ENCODE data around the gene GABRR3. TPM values are rescaled to one million over a fixed set of nuclear protein-coding genes. Genes with fewer than 3 reads are reported as not detected.

The GABRR3 gene
- total RNA-seq, 1 experiment from 2014 or later = not detected

DNA sequence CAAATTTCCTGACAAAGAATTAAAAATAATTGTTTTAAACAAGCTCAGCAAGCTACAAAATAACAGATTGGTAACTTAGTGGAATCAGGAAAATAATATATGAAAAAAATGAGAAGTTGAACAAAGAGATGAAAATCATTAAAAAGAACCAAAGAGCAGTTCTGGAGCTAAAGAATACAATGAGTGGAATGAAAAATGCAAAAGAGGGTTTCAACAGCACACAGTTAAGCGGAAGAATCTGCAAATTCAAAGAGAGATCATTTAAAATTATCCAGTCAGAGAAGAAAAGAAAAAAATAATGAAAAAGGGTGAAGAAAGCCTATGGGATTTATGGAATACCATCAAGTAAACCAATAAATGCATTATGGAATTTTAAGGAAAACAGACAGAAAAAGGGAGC, 6.2 kb upstream of the GABRR3 start:
- ChIA-PET POLR2A (no interaction called here), CTCF (no interaction called here)
- no TSS peak for BruUV-seq (replicated peaks)
- Histone ChIP-seq H3K4me3 (ENCODE audit: low read depth, low read length) (no peak overlapping the region), H3K36me3 (ENCODE audit: control insufficient read depth, insufficient read depth, low read length) (no peaks in the 10 kb centered on the region), H3K27me3 (replicated peaks; ENCODE audit: control insufficient read depth, insufficient read depth, low read length) (no peaks in the 10 kb centered on the region), H3K9me3 (peaks cover 6% of the 10 kb centered on the region; the same call in 1 of the 2 replicates), H3K4me1 (no peaks in the 10 kb centered on the region)
- TF ChIP-seq, protein P1, sequence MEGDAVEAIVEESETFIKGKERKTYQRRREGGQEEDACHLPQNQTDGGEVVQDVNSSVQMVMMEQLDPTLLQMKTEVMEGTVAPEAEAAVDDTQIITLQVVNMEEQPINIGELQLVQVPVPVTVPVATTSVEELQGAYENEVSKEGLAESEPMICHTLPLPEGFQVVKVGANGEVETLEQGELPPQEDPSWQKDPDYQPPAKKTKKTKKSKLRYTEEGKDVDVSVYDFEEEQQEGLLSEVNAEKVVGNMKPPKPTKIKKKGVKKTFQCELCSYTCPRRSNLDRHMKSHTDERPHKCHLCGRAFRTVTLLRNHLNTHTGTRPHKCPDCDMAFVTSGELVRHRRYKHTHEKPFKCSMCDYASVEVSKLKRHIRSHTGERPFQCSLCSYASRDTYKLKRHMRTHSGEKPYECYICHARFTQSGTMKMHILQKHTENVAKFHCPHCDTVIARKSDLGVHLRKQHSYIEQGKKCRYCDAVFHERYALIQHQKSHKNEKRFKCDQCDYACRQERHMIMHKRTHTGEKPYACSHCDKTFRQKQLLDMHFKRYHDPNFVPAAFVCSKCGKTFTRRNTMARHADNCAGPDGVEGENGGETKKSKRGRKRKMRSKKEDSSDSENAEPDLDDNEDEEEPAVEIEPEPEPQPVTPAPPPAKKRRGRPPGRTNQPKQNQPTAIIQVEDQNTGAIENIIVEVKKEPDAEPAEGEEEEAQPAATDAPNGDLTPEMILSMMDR (IDR thresholded peaks at IDR 0.05; ENCODE audit: insufficient read depth in 1 of 2, low read depth in 1 of 2, low read length in 1 of 2, severe bottlenecking in 1 of 2, unreplicated experiment in 1 of 2) = no peak
- H3K36me3 Mint-ChIP-seq (ENCODE audit: insufficient read depth, unreplicated experiment) = no peaks in the 10 kb centered on the region
- H3K9me3 Mint-ChIP-seq (ENCODE audit: unreplicated experiment) = peaks cover 18% of the 10 kb centered on the region
- DNase-seq = no peak
- no peaks in the 10 kb centered on the region for H3K4me1 Mint-ChIP-seq (ENCODE audit: low read depth, unreplicated experiment)
- intact Hi-C loops (cut with micrococcal nuclease; ENCODE audit: unreplicated experiment) = no loop called here
- no peak overlapping the region for H3K27ac Mint-ChIP-seq (ENCODE audit: unreplicated experiment)
- H3K27me3 Mint-ChIP-seq (ENCODE audit: insufficient read depth, unreplicated experiment) = peaks cover 3% of the 10 kb centered on the region
- no peak overlapping the region for H3K4me3 Mint-ChIP-seq (ENCODE audit: unreplicated experiment)

DNA sequence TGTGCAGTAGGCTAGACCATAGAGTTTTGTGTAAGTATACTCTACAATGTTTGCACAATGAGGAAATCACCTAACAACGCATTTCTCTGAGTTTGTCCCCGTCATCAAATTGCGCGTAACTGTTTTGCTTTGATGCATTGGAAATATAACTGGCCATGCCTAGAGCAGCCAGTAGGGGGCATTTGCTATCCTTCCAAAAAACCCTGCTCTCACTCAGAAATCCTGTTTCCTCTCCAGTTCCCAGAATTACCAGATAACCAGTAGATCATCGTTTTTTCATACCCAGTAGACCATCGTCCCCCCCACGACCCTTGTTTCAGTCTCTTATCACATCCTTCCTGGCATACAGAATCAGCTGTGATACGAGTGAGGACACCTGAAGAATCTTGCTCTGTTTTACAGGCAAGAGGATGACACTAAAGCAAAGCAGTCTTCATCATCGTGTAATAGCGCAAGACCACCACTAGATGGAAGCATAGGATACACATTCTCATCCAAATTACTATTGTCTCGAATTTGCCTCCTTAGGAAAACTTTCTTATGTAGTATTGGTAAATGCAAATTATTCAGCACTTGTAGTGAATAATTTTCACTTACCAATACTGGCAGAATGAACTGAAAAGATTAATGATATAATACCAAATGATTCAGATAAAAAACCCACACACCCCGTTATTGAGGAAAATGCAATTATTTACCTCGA, 4.4 kb upstream of the GABRR3 start:
- peaks cover 3% of the 10 kb centered on the region for H3K27me3 Mint-ChIP-seq (ENCODE audit: insufficient read depth, unreplicated experiment)
- no peaks in the 10 kb centered on the region for H3K4me1 Mint-ChIP-seq (ENCODE audit: low read depth, unreplicated experiment)
- H3K4me3 Mint-ChIP-seq (ENCODE audit: unreplicated experiment) = peak overlapping the region; percentile 72
- no peaks in the 10 kb centered on the region for H3K36me3 ChIP-seq (ENCODE audit: control insufficient read depth, insufficient read depth, low read length)
- H3K9me3 ChIP-seq = peaks cover 6% of the 10 kb centered on the region; the same call in 1 of the 2 replicates
- H3K36me3 Mint-ChIP-seq (ENCODE audit: insufficient read depth, unreplicated experiment) = no peaks in the 10 kb centered on the region
- no peaks in the 10 kb centered on the region for H3K27me3 ChIP-seq (replicated peaks; ENCODE audit: control insufficient read depth, insufficient read depth, low read length)
- peak; percentile 53 to 70 for DNase-seq
- ChIA-PET CTCF (interaction anchor here (1.0 to 1.7 kb wide), 2 partner anchors 17 to 289 kb away, joined by 3 to 5 read pairs; no protein-coding TSS in a partner anchor), POLR2A (no interaction called here)
- no peak overlapping the region for H3K27ac Mint-ChIP-seq (ENCODE audit: unreplicated experiment)
- H3K4me3 ChIP-seq (ENCODE audit: low read depth, low read length) = 0 out of 2 replicates have a peak overlapping the region, but pooled peaks have one; percentile 20
- TF ChIP-seq, protein P1 (IDR thresholded peaks at IDR 0.05; ENCODE audit: insufficient read depth in 1 of 2, low read depth in 1 of 2, low read length in 1 of 2, severe bottlenecking in 1 of 2, unreplicated experiment in 1 of 2) = peak; percentile 77 to 92
- intact Hi-C loops (cut with micrococcal nuclease; ENCODE audit: unreplicated experiment) = loop anchor here (1.0 to 10.0 kb wide), 5 partner anchors 146 to 775 kb away; no protein-coding TSS in a partner anchor
- H3K9me3 Mint-ChIP-seq (ENCODE audit: unreplicated experiment) = peaks cover 18% of the 10 kb centered on the region
- no peaks in the 10 kb centered on the region for H3K4me1 ChIP-seq
- no TSS peak for BruUV-seq (replicated peaks)

DNA sequence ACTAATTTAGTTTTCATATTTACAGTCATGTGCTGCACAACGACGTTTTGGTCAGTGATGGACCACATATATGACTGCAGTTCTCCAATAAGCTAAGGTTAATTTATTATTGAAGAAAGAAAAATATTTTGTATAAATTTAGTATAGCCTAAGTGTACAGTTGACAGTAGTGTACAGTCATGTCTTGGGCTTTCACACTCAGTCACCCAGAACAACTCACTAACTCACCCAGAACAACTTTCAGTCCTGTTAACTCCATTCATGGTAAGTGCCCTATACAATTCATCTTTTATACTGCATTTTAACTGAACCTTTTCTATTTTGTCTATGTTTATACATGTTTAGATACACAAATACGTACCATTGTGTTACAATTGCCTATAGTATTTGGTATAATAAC, 3.8 kb upstream of the GABRR3 start:
- intact Hi-C loops (cut with micrococcal nuclease; ENCODE audit: unreplicated experiment) = loop anchor here (1.0 to 10.0 kb wide), 5 partner anchors 146 to 776 kb away; no protein-coding TSS in a partner anchor
- no peaks in the 10 kb centered on the region for H3K4me1 Mint-ChIP-seq (ENCODE audit: low read depth, unreplicated experiment)
- peaks cover 18% of the 10 kb centered on the region for H3K9me3 Mint-ChIP-seq (ENCODE audit: unreplicated experiment)
- ChIA-PET POLR2A (no interaction called here), CTCF (interaction anchor here (1.0 to 1.7 kb wide), 2 partner anchors 16 to 290 kb away, joined by 3 to 5 read pairs; no protein-coding TSS in a partner anchor)
- TF ChIP-seq, protein P1 (IDR thresholded peaks at IDR 0.05; ENCODE audit: insufficient read depth in 1 of 2, low read depth in 1 of 2, low read length in 1 of 2, severe bottlenecking in 1 of 2, unreplicated experiment in 1 of 2) = no peak
- no peaks in the 10 kb centered on the region for H3K27me3 ChIP-seq (replicated peaks; ENCODE audit: control insufficient read depth, insufficient read depth, low read length)
- no peaks in the 10 kb centered on the region for H3K4me1 ChIP-seq
- H3K9me3 ChIP-seq = peaks cover 6% of the 10 kb centered on the region; the same call in 1 of the 2 replicates
- H3K4me3 ChIP-seq (ENCODE audit: low read depth, low read length) = no peak overlapping the region
- H3K36me3 Mint-ChIP-seq (ENCODE audit: insufficient read depth, unreplicated experiment) = no peaks in the 10 kb centered on the region
- H3K4me3 Mint-ChIP-seq (ENCODE audit: unreplicated experiment) = no peak overlapping the region
- no peak for DNase-seq
- no TSS peak for BruUV-seq (replicated peaks)
- no peak overlapping the region for H3K27ac Mint-ChIP-seq (ENCODE audit: unreplicated experiment)
- no peaks in the 10 kb centered on the region for H3K36me3 ChIP-seq (ENCODE audit: control insufficient read depth, insufficient read depth, low read length)
- peaks cover 3% of the 10 kb centered on the region for H3K27me3 Mint-ChIP-seq (ENCODE audit: insufficient read depth, unreplicated experiment)

Data from Caco-2 (cell line).